OCI-LY7 (cell line): Measurements from ENCODE around the gene UQCC3.

Experiments used
- EZH2phosphoT487 ChIP-seq: fragments of 200-600 bp; sonication (generic); IDR thresholded peaks from 2 replicates; pipeline ENCODE4 v1.6.1; 2018; ENCODE audit warnings: low read depth, borderline replicate concordance, mild to moderate bottlenecking, mixed run types, antibody characterized with exemption, low read length, moderate library complexity, mixed read lengths
- TF ChIP-seq, protein P1 (sequence below): fragments of 200-600 bp; sonication (generic); conservative IDR thresholded peaks from 2 replicates; pipeline ENCODE4 v1.5.1; 2014; ENCODE audit warnings: mild to moderate bottlenecking, antibody characterized with exemption, low read length, moderate library complexity, mixed read lengths

GRCh38 chr11:62648967-62649364 lies 22.5 kb upstream of the UQCC3 start:
- TF ChIP-seq, protein P1, sequence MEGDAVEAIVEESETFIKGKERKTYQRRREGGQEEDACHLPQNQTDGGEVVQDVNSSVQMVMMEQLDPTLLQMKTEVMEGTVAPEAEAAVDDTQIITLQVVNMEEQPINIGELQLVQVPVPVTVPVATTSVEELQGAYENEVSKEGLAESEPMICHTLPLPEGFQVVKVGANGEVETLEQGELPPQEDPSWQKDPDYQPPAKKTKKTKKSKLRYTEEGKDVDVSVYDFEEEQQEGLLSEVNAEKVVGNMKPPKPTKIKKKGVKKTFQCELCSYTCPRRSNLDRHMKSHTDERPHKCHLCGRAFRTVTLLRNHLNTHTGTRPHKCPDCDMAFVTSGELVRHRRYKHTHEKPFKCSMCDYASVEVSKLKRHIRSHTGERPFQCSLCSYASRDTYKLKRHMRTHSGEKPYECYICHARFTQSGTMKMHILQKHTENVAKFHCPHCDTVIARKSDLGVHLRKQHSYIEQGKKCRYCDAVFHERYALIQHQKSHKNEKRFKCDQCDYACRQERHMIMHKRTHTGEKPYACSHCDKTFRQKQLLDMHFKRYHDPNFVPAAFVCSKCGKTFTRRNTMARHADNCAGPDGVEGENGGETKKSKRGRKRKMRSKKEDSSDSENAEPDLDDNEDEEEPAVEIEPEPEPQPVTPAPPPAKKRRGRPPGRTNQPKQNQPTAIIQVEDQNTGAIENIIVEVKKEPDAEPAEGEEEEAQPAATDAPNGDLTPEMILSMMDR, result no peak
- no peak for TF ChIP-seq EZH2phosphoT487
